Glomerular visceral epithelial cell (primary cell): Measurements from ENCODE around the gene SCARF2.
"Not testable (repeated sequence)": the region's sequence is repeated elsewhere in the genome, so short reads cannot be mapped to it uniquely, and the experiment has no call there.

Source experiments
- DNase-seq: peaks from one replicate; pipeline ENCODE4 v3.0.0-alpha.2; 2016; ENCODE audit errors: extremely low spot score

Gene SCARF2

DNA sequence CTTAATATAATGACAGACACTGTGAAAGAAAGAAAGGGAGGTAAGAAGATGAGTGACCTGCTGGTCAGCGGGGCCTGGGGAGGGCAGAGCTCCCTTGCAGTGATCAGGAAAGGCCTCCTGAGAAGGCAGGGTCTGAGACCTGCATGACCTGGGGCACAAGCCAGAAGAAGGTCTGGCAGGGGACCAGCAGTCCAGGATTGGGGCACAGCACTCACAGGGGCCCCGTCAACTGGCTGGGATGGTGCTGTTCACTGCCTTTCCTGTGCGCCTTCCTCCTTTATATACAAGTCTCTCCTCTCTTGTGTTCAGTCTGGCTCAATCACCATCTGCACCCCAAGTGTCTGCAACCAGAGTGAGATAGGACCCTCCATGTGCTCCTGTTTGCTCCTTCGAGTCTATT is 22.2 kb upstream of the SCARF2 start:
- DNase-seq: no peak

DNA sequence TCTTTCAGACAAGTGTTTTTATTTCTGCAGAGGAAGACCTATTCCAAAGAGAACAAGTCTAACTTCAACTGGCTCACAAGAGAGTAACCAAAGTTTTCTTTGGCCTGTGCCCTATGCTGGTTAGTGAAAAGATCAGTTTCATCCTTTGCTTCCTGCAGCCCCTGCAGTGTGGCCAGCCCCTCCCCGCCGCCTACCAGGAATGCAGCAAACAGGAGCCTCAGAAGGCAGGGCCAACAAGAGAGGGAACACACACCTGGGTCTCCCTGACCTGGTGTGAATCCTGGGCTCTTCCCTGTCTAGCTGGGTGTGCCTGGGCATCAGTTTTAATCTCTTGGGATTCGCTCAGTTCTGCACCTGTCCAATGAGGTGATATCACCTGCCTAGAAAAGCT is 21.5 kb upstream of the SCARF2 start:
- no peak for DNase-seq

DNA sequence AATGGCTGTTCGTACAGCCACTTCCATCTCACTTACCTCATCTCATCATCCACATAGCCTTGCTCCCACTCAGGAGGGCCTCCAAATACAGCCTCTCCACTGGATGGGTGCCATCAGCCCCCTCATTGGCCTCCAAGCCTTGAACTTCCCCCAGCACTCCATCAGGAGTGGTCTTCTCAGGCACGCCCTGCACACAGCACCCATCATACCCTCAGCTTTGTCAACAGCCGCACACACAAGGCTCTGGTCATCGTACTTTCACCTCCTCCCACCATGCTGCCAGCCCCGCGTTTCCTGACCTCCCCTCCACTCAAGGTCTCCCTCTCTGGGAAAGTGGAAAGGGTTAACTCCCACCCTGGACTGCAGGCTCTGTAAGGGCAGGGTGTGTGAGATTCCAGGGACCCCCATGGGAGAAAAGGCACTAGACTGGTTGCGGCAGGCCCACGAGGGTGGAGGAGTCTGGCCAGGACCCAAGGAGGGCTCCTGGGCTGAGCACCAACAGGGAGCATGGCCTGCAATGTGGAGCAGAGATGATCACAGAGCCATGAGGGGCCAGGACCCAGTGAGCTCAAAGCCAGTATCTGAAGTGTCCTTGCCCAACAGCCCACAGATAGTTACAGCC is 21.0 kb upstream of the SCARF2 start:
- DNase-seq: no peak

DNA sequence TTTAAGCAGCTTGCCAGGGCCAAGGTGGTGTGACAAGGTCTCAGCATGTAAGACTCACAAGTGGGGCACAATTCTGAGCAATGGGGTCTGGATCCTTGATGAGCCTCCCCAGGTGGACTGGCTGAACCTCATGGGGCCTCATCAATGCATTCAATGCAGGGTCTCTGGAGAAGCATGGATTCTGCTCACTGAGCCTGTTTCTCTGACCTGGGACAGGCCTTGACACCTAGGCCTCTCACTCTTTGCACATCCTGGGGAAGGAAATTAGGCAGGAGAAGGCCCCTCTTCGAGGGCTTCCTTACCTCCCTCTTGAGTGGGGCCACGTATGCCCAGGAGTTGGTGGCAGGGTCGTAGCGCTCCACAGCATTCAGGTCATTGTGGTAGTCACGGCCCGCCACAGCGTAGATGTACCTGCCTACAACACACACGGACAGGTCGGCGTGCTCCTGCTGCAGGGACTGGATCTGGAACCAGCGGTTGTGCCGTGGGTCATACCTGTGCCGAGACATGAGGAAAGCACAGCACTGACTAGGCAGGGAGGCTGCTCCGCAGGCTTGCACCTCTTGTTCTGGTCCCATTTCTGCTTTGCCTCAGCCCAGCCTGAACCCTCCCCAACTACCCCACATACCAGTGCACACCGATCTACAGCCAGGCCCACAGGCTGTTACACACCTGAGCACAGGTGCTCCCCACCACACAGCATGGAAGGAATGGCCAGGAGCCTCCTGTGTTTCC is 20.0 kb upstream of the SCARF2 start:
- DNase-seq: no peak

DNA sequence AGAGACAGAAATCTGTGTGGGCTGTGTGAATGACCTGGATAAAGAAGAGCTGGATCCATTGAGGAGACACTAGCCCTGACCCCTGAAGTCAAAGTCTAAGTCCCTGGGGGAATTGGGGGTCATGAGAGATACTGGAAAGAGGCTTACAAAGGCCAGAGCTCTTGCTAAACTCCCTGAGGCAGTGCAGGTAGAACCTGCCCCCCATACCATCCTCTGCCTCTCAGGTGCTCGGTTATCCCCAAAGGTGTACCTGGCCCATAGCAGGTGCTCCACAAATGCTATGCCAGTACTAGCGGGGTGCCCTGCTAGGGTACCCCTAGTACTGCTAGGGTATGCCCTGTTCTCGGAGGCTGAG is 19.1 kb upstream of the SCARF2 start:
- DNase-seq: no peak

DNA sequence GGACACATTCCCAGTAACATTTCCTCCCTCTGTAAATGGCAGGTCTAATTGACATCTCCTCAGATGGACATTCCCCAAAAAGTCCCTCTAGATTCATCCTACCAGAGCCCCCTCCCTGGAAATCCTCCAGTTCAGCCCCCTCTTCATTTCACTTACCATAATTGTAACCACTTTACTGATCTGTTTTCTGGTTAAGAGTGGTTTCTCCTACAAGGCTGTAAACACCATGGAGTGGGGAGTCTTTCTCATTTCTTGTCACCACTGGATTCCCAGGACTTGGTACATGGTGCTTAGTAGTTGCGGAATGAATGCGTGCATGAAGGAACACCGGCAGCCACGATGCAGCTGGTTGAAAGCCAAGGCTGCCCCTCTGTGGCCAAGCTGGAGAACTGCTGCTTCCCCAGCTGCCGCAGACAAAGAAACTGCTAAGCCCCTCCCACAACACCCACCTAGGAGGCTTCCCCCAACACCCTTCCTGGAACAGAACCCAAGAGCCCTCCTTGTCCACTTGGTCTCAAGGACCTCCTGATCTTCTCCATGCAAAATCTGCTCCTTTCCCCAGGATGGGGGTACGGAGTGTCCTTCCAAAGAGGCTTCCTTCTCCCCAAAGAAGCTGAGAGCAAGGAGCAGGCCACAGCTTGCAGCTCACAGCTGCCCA is 18.6 kb upstream of the SCARF2 start:
- peak; percentile 78 for DNase-seq

DNA sequence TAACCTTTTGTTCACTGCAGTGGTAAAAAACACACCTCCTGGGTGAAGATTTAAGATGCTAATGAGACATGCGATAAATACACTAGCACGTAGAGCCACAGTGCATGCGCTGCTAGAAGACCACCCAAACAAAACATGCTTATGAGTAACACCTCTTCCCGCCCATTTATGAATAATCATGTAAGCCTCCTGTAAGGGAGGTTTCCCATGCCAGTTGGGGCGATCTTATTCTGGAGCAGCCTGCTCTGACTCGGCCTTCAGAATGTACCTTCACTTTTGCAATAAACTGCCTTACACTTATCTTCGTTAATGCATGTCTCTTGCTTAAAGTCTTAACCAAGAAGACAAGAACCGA is 18.1 kb upstream of the SCARF2 start:
- no peak for DNase-seq

DNA sequence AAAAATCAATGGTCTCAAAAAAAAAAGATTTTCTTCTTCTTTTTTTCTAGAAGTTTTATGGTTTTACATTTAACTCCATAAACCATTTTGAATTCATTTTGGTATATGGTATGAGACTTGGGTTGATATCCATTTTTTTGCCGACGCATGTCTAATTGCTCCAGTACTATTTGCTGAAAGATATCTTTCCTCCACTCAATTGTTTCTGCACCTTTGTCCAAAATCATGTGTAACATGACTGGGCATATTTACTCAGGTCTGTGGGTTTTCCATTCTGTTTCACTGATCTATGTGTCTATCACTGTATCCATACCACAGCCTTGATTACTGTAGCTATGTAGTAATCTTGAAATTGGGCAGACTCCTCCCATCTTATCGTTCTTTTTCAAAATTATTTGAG is 15.6 kb upstream of the SCARF2 start:
- DNase-seq: no peak

DNA sequence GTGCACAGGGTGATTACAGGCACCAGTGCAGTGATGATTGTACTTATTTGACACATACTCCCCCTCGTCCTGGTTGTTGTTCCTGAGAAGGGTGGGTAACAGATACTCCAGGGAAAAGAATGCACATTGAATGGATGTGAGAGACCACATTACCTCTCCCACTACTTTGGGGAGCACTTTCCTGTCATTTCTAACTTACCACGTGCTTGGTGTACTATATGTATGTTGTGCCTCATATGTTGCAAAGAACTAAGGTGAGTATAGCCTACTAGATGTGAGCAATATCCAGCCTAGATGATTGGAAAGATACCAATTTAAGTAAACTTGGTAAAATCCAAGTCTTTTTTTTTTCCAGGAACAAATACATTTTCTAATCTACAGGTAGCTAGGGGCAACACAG is 14.3 kb upstream of the SCARF2 start:
- no peak for DNase-seq

DNA sequence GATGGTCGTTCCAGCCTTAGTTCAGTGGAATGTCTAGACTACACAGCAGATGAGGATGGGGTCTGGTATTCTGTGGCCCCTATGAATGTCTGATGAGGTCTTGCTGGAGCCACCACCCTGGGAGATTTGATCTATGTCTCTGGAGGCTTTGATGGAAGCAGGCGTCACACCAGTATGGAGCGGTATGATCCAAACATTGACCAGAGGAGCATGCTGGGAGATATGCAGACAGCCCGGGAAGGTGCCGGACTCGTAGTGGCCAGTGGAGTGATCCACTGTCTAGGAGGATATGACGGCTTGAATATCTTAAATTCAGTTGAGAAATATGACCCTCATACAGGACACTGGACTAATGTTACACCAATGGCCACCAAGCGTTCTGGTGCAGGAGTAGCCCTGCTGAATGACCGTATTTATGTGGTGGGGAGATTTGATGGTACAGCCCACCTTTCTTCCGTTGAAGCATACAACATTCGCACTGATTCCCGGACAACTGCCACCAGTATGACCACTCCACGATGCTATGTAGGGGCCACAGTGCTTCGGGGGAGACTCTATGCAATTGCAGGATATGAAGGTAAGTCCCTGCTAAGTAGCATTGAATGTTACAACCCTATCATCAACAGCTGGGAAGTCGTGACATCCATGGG is 13.6 kb upstream of the SCARF2 start:
- DNase-seq: not testable (repeated sequence)

DNA sequence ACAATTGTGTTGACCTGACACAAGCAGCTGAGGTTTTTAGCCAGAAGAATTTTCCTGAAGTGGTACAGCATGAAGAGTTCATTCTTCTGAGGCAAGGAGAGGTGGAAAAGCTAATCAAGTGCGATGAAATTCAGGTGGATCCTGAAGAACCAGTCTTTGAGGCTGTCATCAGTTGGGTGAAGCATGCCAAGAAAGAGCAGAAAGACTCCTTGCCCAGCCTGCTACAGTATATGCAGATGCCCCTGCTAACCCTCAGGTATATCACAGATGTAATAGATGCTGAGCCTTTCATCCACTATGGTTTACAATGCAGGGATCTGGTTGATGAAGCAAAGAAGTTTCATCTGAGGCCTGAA is 12.9 kb upstream of the SCARF2 start:
- no peak for DNase-seq

DNA sequence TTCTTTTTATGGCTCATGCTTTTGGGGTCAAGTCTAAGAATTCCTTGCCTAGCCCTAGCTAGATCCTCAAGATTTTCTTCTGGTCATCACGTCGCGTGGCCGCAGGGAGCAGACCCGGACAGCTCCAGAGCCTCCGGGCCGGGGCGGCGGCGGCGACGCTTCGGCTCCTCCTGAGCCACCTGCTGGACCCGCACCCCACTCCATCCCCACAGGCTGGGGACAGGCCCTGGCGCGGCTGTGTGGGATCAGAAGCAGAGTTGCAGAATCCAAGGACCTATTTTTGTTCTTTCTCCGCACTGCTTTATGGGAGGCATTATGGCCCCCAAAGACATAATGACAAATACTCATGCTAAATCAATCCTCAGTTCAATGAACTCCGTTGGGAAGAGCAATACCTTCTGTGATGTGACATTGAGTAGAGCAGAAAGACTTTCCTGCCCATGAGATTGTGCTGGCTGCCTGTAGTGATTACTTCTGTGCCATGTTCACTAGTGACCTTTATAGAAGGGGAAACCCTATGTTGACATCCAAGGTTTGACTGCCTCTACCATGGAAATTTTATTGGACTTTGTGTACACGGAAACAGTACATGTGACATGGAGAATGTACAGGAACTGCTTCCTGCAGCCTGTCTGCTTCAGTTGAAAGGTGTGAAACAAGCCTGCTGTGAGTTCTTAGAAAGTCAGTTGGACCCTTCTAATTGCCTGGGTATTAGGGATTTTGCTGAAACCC is 12.4 kb upstream of the SCARF2 start:
- no peak for DNase-seq

DNA sequence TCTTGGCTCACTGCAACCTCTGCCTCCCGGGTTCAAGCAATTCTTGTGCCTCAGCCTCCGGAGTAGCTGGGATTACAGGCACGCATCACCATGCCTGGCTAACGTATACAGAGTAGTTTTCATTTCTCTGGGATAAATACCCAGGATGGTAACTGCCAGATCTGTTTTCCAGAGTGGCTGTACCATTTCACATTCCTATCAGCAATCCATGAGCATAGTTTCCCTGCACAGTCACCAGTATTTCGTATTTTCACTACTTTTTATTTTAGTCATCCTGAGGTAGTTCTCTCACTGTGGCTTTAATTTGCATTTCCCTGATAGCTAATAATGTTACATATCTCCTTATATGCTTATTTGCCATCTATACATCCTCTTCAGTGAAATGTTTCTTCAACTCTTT is 11.0 kb upstream of the SCARF2 start:
- no peak for DNase-seq

DNA sequence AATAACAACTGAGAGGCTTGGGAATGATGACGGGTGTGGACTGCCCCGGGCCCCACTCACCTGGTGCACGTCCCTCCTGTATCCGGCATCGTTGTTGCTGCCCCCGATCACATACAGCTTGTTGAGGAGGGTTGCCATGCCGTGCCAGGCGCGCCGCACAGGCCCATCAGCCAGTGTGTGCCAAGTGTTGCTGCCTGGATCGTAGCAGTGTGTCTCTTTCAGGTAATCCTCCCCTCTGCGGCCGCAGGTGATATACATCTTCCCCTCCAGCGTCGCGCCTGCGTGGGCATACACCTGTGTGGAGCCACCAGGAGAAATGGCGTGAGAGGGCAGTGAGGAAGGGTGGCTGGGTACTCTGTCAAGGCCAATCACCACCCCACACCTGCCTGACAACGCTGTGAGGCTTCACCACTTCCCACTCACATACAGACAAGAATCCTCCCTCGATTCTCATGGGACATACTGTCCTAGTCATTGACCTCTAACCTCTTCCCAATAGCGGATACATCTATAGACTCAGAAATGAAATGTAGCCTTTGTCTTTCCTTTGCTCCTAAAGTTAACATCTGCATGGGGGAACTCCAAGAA is 8.9 kb upstream of the SCARF2 start:
- no peak for DNase-seq

DNA sequence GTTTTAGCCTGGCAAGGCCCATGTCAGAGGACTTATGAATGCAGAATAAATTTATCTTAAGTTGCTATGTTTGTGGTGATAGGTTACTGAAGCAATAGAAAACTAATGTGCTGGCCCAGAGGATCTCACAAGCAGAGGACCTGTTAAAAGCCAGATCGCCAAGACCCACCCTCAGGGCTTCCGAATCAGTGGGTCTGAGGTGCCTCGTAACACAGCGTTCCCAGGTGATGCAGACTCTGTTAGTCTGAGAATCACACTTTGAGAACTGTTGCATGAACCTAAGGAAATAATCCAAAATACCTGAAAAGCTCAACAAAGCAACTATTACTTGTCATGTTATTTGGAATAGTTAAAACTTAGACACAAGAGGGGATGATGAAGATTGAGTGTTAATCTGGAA is 6.7 kb upstream of the SCARF2 start:
- DNase-seq: no peak

DNA sequence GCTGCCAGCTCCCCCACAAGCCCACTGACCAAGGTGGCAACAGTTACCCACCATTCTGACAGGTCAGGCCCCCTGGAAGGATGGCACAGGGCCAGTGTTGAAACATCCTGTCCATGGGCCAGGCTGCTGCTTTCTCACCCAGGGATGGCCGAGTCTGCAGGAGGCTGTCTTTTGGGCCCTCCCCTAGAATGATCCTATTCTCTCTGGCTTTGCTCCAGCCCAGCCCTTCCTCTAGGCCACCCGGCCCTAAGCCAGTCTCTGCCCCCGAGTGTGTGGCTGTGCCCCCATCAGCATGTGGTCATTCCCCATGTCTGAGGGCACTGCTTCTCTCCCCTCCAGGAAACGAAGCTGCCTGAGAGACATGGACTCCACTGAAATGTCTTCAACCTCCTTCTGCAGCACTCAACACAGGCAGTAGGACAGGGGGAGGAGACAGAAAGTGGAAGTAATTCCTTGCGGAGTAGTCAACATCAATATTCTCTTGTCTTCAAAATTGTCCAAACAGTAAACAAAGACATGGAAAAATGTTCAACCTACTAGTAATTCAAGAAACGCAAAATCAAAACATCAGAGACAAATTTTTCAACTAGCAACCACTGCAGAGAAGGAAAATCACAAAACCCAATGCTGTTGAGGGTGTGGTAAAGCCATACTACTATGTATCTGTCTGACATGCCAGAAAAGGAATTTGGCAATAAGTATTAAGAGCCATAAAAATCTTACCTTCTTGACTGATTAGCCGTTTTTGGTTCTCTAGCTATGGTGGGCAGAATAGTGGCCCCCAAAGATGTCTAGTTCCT is 5.1 kb upstream of the SCARF2 start:
- no peak for DNase-seq

DNA sequence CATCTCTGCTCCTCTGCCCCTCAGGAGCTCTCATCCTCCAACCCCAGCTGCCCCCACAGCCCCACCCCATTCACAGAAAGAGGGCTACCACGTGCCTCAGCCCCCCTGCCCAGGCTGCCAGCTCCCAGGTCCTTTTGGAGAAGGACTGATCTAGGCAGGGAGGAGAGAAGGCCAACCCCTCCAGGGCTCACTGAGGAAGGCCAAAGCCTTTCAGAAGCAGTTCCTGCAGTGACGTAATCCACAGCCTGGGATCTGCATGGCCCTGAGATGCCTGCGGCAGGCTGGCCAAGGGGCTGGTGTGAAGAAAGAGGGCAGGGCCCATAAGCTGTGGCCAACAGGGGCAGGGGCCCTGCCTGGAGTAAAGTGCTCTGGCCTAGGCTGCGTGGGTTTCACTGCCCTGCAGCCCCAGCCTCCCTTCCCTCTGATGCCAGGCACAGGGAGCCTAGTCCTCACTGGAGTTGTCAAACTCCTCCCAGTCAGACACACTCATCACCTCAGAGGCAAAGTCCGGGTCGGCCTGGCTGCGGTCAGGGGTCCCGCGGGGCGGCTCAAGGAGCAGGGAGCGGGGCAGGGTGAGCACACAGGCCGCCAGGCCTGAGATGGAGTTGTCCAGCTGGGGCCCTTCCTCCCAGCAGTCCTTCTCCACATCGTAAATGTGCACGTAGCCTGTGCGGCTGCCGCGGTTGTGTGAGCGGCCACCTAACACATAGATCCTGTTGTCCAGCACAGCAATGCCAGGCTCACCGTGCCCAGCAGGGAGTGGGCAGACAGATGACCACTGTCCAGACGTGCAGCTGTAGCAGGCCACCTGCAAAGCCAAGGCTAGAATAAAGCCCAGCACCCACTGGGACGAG is 4.2 kb upstream of the SCARF2 start:
- no peak for DNase-seq

DNA sequence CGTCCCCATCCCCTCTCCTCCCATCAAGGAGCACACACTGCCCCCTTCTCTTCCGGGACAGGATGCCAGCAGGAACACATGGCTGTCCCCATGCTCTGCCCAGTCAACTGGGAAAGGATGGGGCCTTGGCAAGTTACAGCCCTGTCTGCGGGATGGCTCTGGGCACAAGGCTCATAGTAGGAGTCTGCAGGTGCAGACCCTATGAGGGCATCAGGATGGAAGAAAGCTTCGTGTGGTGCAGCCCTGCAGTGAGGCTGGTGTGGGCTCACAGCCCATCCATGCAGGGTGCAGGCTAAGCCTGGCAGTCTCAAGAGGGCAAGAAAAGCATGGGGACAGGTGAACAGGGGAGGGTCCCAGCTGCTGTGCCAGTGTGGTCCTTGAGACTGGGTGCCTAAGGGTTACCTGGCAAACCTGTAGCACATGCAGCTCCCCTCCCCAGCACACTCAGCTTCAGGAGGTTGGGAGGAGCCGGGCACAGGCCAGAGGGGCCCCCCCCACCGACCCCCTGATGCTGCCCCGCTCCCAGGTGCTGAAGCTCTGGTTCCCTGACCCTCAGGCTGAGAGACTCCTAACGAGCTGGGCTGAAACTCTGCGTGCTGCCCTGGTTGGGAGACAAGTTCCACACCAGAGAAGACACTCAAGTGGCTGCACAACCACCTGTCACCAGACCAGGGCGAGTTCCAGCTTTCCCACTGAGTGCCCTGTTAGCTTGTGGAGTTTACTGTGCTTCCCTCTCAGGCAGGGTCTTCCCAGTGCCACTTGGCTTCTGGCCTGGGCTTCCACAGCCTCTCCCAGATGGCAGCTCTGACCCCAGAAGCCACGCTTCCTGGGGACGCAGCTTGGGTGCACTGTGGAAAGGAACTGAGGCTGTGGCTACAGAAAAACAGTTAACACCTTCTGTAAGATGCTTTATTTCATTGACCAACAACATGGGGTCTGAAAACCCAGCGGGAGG is 3.3 kb upstream of the SCARF2 start:
- DNase-seq: no peak

DNA sequence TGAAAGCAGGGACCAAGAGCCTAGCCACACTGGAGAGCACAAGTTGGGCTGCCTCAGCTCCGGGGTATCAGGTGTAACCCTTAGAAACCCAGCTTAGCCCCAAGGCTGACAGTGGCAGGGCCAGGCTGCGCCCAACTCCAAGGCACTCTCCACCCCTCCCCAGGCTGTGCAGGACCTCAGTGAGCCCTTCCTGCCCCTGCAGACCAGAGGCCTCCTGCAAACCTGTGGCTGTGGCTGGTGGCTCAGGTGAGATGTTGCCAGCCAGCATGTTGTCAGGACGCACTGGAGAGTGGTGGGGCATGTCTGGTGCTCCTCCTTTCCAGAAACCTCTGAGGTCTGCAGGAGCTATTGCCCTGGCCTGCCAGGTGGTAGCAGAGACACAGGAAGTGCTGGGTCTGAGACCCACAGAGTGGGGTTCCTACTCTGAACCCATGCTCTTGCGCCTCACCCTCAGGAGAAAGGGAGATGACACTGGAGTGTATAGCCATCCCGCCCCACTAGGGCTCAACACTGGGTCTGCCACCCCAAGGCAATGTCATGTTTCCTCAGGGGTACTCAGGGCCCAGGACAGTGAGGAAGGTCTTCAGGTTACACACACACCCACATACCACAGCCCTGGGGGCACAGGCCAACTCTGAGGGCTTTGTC is 2.4 kb upstream of the SCARF2 start:
- no peak for DNase-seq
